Effector memory CD4-positive, alpha-beta T cell (primary cell): Measurements from ENCODE around the gene LCE2D.
A peak's percentile ranks its signal among the peaks of the same experiment; 100 is the strongest.
"Not testable (repeated sequence)": the region's sequence is repeated elsewhere in the genome, so short reads cannot be mapped to it uniquely, and the experiment has no call there.

ENCODE experiments used
- DNase-seq, 3 donors: peaks; one replicate each; pipeline ENCODE4 v3.0.0-alpha.2; 2020
- H3K27ac ChIP-seq: 2 replicates; pipeline ENCODE4 v1.7.0; 2013; ENCODE audit warnings: mild to moderate bottlenecking, low read length, moderate library complexity; ENCODE audit not compliant: insufficient read depth, poor library complexity, severe bottlenecking
- H3K27me3 ChIP-seq: replicated peaks from 2 replicates; pipeline ENCODE4 v1.7.0; 2013; ENCODE audit warnings: mild to moderate bottlenecking, low read length; ENCODE audit not compliant: insufficient read depth, control insufficient read depth, poor library complexity, severe bottlenecking
- H3K36me3 ChIP-seq: 2 replicates; pipeline ENCODE4 v1.7.0; 2013; ENCODE audit warnings: mild to moderate bottlenecking, low read length, moderate library complexity; ENCODE audit not compliant: control insufficient read depth, insufficient read depth
- H3K4me1 ChIP-seq: 2 replicates; pipeline ENCODE4 v1.7.0; 2013; ENCODE audit warnings: low read length, mild to moderate bottlenecking; ENCODE audit not compliant: control insufficient read depth, insufficient read depth, poor library complexity, severe bottlenecking
- H3K4me3 ChIP-seq: 2 replicates; pipeline ENCODE4 v1.7.0; 2013; ENCODE audit warnings: low read length, low read depth, mild to moderate bottlenecking; ENCODE audit not compliant: insufficient read depth, poor library complexity, severe bottlenecking
- H3K9me3 ChIP-seq: 2 replicates; pipeline ENCODE4 v1.7.0; 2013; ENCODE audit warnings: mild to moderate bottlenecking, low read length, moderate library complexity; ENCODE audit not compliant: control insufficient read depth

The LCE2D gene

DNA sequence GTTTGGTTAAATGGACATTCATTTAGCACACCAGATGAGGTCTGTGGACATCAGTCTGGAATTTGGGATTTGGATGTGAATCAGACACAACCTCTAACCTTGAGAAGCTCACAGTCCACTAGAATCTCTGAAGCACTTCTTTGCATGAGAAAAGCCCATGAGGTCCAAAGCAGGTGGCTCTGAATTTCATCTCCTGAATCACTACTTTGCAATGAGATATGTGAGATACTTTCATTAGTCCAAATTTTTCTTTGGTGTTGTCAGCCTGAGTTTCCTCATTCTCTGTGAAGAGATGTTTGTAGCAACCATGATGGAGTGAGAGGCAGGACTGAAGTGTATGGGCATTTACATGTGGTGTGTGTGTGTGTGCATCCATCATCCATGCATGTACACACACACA, 16.5 kb upstream of the LCE2D start:
- Histone ChIP-seq H3K4me3 (no peak overlapping the region), H3K27me3 (no peaks in the 10 kb centered on the region), H3K36me3 (no peaks in the 10 kb centered on the region), H3K4me1 (no peaks in the 10 kb centered on the region), H3K9me3 (no peaks in the 10 kb centered on the region), H3K27ac (no peak overlapping the region)
- DNase-seq = no peak

GRCh38 chr1:152654110-152654509, 9.1 kb upstream of the LCE2D start:
- H3K36me3 ChIP-seq = no peaks in the 10 kb centered on the region
- DNase-seq = peak in 1 of 3 donors; percentile 15

GRCh38 chr1:152656459-152656858, 6.7 kb upstream of the LCE2D start:
- Histone ChIP-seq H3K4me3 (no peak overlapping the region), H3K4me1 (no peaks in the 10 kb centered on the region), H3K9me3 (no peaks in the 10 kb centered on the region), H3K27me3 (no peaks in the 10 kb centered on the region), H3K27ac (no peak overlapping the region), H3K36me3 (no peaks in the 10 kb centered on the region)
- no peak for DNase-seq

More at GRCh38 chr1:152654110-152654509, 9.1 kb upstream of the LCE2D start:
- Histone ChIP-seq H3K4me1 (no peaks in the 10 kb centered on the region), H3K4me3 (no peak overlapping the region), H3K9me3 (no peaks in the 10 kb centered on the region), H3K27ac (no peak overlapping the region), H3K27me3 (no peaks in the 10 kb centered on the region)

DNA sequence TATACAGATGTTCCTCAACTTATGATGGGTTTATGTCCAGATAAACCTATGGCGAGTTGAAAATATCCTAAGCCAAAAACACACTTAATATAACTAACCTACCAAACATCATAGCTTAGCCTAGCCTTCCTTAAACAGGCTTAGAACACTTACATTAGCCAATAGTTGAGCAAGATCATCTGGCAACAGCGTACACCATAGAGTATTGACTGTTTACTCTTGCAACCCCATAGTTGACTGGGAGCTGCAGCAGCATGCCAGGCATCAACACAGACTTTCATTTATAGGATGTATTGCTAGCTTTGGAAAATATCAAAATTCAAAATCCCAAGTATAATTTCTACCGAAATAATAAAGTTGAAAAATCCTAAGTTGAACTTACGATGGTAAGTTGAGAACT, 5.5 kb upstream of the LCE2D start:
- H3K4me3 ChIP-seq = no peak overlapping the region
- no peak for DNase-seq

DNA sequence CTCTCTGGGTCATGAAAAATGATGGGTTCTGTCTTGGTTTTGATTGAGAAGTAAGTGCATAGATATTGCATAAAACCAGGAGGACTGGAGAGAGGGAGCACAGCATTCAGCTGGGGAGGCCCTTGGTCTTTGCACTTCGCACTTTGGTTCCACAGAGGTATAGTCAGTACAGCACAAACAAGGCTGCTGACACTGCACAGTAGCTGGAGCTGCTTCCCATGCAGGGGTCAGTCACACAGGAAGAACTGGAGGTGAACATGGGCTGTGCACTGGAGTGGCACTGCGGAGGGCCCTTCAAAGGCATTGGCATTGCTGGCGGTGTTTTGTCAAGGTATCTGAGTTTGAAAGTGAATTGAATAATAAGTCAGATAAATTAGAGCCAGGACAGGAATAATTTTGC, 4.5 kb upstream of the LCE2D start:
- Histone ChIP-seq H3K27ac (no peak overlapping the region), H3K4me3 (no peak overlapping the region), H3K36me3 (no peaks in the 10 kb centered on the region), H3K9me3 (no peaks in the 10 kb centered on the region), H3K27me3 (no peaks in the 10 kb centered on the region), H3K4me1 (no peaks in the 10 kb centered on the region)
- DNase-seq = no peak

More for the DNA sequence above, 5.5 kb upstream of the LCE2D start:
- Histone ChIP-seq H3K27me3 (no peaks in the 10 kb centered on the region), H3K27ac (no peak overlapping the region), H3K9me3 (no peaks in the 10 kb centered on the region), H3K36me3 (no peaks in the 10 kb centered on the region), H3K4me1 (no peaks in the 10 kb centered on the region)

GRCh38 chr1:152666171-152666570, 3.0 kb downstream of the LCE2D start:
- H3K9me3 ChIP-seq, H3K4me1 ChIP-seq, H3K27me3 ChIP-seq, H3K27ac ChIP-seq, DNase-seq, H3K36me3 ChIP-seq, H3K4me3 ChIP-seq: not testable (repeated sequence)

GRCh38 chr1:152667648-152668047, 4.5 kb downstream of the LCE2D start:
- H3K27me3 ChIP-seq = no peaks in the 10 kb centered on the region
- H3K36me3 ChIP-seq = no peaks in the 10 kb centered on the region
- no peak overlapping the region for H3K4me3 ChIP-seq
- DNase-seq = no peak
- H3K9me3 ChIP-seq = no peaks in the 10 kb centered on the region
- H3K4me1 ChIP-seq = no peaks in the 10 kb centered on the region
- H3K27ac ChIP-seq = no peak overlapping the region

GRCh38 chr1:152673016-152673415, 9.8 kb downstream of the LCE2D start:
- DNase-seq = no peak
- no peaks in the 10 kb centered on the region for H3K9me3 ChIP-seq

DNA sequence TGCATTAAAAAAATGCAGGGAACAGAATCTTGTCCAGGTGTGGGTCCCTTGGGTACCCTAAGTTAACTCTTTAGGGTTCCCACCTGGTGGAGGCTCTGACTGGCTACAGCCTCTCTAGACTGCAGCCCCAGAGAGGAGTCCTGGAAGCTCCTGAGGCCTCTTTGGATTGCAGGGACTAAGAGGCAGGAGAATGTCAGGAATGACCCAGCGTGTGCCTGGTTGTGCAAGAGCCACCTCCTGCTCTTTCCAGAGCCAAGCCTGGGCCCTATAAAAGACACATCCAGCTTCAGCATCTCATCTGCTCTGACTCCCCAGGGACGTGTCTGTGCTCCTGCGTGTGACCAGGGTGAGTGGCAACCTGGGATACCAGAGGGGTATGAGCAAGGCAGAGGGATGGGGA, 11.8 kb downstream of the LCE2D start, which contains the start of gene LCE2C:
Gene LCE2C (plus strand): TSS at position 297 of the 400 bp plus-strand sequence. CDS start 737 bp downstream, outside the sequence.
- H3K4me3 ChIP-seq, H3K4me1 ChIP-seq, H3K27ac ChIP-seq, H3K9me3 ChIP-seq, DNase-seq, H3K36me3 ChIP-seq, H3K27me3 ChIP-seq: not testable (repeated sequence)

More at GRCh38 chr1:152673016-152673415, 9.8 kb downstream of the LCE2D start:
- Histone ChIP-seq H3K27ac (no peak overlapping the region), H3K27me3 (no peaks in the 10 kb centered on the region), H3K4me1 (no peaks in the 10 kb centered on the region), H3K4me3 (no peak overlapping the region), H3K36me3 (no peaks in the 10 kb centered on the region)

- DNase-seq = no peak
- no peaks in the 10 kb centered on the region for H3K4me1 ChIP-seq
- no peak overlapping the region for H3K27ac ChIP-seq
- H3K9me3 ChIP-seq = no peaks in the 10 kb centered on the region
- H3K27me3 ChIP-seq = no peaks in the 10 kb centered on the region
- no peaks in the 10 kb centered on the region for H3K36me3 ChIP-seq
- H3K4me3 ChIP-seq = no peak overlapping the region
Observed at GRCh38 chr1:152679459-152679858, 16.3 kb downstream of the LCE2D start.

GRCh38 chr1:152681616-152682015, 18.4 kb downstream of the LCE2D start:
- Histone ChIP-seq H3K9me3 (no peaks in the 10 kb centered on the region), H3K4me3 (no peak overlapping the region), H3K27ac (no peak overlapping the region), H3K27me3 (no peaks in the 10 kb centered on the region), H3K36me3 (no peaks in the 10 kb centered on the region), H3K4me1 (no peaks in the 10 kb centered on the region)
- no peak for DNase-seq
